NCI-H524 treated with DMSO at 0.1 percent for 48 hours (cell line): ENCODE data around the gene PDCD11.
"Not testable (repeated sequence)": the region's sequence is repeated elsewhere in the genome, so short reads cannot be mapped to it uniquely, and the experiment has no call there.

Source experiments
- DNase-seq: peaks from one replicate; lab custom pipeline; 2025; lab: John Stamatoyannopoulos, UW

The PDCD11 gene

DNA sequence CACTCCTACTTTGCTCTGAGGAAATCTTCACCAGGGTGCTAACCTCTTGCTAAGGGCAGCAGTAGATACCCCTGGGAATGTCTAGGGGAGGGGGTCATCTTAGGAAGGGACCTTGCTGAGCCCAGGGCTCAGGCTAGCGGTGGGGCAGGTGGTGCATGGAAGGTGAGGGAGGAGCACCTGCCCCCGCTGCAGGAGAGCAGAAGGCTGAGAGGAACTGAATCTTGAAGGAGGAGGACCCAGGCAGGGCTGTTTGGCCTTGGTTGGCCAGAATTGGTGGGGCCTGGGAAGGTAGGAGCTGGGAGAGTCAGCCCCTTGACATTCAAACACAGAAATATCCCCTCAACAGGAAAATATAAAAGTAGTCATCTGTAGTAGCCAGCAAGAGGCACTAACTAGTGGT, 75.6 kb downstream of the PDCD11 start:
- DNase-seq: no peak

DNA sequence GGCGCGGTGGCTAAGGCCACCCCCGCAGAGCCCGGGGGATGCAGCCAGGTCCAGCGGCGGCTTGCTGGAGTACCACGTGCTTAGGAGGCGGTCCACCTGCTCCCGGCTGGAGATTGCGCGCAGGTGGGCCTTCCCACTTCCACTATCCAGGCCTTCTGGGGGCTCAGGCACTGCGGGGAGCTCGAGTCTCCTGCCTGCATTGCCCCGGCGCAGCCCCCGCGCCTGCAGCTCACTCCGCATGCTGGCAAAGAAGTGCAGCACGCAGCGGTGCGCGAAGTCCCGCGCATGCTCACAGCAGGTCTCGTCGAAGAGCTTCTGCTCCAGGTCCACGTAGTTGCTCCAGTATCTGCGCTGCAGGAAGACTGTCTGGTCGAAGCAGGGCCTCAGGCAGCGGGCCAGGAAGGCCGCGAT, 76.8 kb downstream of the PDCD11 start:
- DNase-seq: no peak

DNA sequence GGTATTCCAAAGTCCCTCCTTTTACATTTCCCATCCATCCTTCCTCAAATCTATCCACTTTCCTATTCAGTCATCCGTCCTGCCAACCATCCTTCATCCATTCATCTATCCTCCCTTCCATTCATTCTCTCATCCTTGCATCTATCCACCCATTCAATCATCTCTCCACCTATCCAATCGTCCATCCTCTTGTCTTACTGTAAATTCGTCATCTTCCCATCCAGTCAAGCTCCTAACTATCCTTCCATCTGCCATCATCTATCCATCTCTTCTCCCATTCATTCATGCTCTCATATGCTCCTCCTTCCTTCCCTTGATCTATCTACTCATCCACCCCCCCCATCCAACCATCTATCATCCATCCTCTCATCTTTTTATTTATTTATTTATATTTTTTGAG, 77.7 kb downstream of the PDCD11 start:
- DNase-seq: no peak

DNA sequence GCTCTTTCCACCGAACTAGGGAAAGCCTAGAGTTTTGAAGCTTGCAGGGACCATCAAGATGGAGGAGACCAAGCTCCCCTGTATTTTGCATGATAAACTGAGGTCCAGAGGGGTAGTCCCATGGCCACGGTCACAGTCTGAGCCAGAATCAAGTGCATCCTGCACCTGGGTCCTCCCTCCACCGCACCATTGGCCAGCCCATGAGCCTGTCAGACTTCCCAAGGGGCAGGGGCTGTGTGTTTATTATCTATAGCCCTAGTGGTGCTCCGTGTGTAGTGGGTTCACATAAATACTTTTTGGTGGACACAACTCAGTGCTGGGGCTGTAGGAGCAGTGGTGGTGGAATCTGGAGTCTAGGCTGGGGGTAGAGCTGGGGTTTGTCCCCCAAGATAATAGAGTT, 79.0 kb downstream of the PDCD11 start:
- no peak for DNase-seq

DNA sequence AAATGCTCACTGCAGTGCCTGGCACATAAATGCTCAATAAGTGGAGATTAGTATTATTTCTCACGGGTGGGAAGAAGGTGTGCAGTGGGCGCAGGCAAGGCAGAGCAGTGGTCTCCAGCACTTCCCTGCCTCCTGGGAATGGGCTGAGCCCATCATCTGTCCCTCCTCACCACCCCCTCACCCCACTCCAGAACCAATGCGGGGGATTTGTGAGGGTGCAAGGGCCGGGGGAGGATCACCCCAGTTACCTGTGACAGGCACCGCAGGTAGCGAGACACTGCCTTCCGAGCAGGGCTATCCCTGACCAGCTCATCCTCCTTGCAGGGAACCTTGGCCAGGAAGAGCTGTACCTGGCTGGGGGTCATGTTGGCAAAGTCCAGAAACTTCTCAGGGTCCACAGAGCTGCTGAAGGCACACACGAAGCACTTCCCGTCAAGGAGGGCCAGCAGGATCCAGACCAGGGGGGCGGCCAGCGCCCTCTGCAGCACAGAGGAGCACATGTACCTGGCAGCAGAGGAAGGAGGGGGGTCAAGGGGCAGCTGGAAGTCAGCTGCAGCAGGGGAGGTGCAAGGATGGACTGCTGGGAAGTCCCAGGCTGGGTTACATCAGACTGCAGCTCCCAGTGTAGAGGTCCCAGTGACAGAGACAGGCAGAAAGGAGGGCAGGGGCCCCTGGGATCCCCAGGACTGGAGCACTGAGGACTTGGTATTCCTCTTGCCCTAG, 79.8 kb downstream of the PDCD11 start:
- no peak for DNase-seq

DNA sequence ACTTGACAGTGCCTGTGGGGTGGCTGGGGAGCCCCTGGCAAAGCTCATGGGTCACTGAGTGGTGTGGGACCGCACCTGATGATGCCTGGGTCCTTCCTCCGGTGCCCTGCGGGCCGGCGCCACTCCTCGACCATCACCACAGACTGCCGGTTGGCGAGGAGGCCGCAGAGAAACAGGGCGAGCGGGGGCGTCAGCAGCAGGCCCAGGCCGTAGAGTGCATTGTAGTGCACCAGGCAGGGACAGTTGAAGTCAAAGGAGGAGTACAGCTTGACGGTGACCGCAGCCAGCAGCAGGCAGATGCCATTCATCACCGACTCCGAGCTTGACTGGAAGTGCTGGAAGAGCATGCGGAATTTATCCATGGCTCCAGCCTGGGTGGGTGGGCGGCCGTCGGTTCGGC, 82.2 kb downstream of the PDCD11 start:
- DNase-seq: no peak

DNA sequence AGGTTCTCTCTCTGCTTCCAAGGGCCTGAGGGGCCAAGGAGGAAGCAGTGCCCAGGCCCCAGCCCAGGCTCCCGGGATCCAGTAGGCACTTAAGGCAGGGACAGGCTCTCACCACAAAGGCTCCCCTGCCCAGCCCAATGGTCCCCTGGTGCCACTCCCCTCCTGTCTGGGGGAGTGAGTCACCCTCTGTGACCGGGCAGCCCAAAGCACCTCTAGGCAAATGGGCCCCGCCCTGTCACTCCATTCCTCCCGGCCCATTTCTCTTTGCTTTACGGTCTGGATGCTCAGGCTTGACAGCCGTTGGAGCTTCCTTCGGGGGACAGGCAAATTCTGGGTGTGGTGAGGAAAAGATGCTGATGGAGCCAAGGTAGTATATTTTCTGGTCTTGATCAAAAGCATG, 82.7 kb downstream of the PDCD11 start, which contains the start of gene CALHM3:
TSS of gene CALHM3 (minus strand) at position 106 of the 400 bp plus-strand sequence. CDS start 208 bp downstream, outside the sequence.
- DNase-seq: no peak

DNA sequence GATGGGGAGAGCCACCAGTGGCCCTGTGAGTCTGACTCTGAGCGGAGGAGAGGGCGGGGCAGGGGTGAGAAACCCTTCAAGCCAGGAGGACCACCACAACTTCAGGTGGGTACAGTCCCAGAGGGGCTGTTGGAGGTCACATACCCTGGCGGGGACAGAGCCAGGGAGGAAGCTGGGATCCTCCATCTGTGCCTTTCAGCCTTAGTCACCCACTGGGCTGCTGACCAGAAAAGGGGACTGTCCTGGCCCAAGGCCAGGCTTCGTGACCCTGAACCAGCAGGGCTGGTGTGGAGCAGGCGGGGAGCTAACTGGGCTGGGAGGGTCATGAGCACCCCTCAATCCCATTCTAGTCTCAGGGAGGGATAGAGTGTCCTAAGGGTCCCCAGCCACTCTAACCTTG, 84.1 kb downstream of the PDCD11 start:
- DNase-seq: no peak

DNA sequence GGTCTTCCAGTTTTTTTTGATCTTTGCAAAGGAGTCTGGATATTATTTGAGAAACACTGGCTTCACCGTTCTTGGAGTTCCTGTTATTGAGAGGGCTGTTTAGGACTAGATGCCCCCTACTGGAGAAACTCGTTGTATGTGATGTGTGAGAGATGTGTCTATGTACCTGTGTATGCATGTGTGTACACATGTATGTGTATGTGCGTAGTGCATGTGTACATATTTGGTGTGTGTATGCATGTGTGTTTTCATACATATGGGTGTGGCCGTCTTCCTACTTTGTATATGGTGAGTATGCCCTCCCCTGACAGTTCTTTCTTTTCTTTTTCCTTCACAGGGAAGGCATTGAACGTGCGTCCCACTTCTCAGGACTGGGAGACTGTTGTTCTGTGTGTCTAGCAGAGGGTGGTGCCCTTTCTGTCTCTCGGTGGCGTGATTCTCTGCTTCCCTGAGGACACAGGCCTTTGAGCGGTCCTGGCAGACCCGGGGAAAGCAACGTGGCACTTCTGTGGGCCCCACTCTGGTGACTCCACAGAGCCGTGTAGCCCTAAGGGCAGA, 85.6 kb downstream of the PDCD11 start:
- no peak for DNase-seq

DNA sequence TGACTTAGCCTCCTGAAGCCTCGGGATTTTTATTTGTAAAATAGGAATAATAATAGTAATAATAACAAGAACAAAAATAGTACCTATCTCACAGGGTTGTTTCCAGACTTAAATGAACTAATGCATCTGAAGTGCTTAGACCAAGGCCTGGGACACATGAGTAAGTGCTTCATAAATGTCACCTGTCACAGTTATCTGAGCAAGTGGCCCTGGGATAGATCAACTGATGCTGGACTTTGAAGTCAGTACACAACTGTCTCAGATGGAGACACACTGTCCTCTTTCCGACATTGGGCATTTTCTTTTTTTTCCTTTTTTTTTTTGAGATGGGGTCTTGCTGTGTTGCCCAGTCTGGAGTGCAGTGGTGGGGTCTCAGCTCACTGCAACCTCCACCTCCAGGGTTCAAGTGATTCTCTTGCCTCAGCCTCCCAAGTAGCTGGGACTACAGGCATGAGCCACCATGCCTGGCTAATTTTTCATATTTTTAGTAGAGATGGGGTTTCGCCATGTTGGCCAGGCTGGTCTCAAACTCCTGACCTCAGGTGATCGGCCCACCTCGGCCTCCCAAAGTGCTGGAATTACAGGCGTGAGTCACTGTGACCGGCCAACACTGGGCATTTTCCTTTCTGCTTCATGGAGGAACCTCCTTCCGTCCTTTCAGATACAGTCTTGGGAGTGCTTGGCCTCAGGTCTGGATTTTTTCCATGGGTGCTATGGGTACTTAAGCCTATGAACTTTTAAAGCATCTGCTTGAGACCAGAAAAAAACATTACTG, 90.4 kb downstream of the PDCD11 start:
- DNase-seq: not testable (repeated sequence)

DNA sequence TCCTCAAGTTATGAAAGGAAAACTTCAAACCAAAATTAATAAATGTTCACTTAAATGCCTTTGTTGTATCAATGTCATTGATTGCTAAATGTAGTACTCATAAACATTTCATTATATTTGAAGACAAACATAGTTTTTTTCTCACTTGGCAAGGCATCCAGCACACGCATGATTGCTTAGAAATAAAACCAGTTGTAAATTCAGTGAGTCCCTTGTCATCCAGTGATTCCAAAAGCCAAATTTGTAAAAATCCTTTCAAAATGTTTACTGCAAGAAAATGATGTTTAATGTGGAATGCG, 90.9 kb downstream of the PDCD11 start:
- DNase-seq: no peak

DNA sequence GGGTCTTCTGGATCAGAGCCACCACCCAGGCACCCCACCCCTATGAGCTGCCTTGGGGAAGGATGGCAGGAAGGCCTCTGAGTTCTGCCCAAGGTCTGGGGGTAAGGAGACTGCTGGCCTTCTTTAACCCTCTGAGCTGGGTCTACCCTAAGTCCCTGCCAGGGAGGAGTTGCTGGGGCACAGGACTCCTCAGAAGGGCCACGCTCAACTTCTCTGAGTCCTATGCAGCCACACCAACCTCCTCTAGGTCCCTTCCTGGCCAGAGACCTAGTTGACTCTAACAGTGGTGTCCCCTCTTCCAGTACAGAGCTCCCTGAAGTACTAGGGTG, 94.5 kb downstream of the PDCD11 start:
- DNase-seq: no peak

DNA sequence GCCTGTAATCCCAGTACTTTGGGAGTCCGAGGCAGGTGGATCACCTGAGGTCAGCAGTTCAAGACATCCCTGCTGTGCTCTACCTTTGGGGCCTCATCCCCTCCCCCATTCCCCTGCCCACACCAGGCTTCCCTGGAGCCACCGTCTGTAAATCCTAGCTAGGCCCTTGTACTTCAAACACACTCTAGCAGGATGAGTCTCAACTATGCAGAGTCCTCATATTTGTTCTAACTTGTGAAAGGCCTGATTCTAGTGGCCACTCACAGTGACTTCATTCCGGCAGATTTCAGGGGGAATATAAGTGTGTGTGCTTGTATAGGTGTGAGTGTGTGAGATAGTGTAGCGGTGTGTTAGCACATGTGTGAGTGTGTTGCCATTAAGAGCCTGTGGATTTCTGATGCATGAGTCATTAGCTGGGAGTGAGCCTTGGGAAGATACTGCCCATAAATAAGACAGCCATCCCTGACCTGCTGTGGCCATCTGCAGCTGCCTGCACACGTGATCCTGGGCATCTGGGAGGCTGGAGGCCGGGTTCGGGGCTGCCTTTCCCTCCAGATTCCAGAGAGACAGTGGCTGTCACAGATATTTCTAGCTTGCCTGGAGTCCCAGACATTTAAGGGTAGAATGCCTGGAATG, 95.4 kb downstream of the PDCD11 start:
- no peak for DNase-seq

DNA sequence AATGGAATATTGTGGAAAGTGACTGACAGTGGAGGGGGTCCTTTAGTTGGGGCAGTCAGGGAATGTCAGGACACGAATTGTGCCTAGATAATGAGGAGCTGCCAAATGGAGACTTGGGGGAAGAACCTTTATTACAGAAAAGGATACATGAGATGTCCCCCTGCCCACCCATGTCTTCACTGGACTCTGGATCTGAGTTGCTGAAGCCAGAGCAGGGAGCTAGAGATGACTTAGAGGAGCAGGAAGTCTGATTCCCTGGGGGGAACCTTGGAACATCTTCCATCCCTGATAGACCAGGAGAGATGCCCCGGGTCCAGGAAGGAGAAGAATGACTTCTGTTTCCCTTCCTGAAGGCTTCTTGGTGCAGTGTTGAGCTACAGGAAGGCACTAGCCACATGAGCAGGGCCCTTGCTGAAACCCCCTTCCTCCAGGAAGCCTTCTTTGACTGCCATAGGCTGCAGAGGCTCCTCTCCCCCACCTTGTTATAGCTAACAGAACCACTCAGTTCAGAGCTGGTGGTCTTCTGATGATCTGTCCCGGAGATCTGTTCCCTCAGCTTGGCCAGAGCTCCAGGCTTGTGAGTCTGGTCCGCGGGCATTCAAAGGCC, 96.3 kb downstream of the PDCD11 start:
- no peak for DNase-seq

DNA sequence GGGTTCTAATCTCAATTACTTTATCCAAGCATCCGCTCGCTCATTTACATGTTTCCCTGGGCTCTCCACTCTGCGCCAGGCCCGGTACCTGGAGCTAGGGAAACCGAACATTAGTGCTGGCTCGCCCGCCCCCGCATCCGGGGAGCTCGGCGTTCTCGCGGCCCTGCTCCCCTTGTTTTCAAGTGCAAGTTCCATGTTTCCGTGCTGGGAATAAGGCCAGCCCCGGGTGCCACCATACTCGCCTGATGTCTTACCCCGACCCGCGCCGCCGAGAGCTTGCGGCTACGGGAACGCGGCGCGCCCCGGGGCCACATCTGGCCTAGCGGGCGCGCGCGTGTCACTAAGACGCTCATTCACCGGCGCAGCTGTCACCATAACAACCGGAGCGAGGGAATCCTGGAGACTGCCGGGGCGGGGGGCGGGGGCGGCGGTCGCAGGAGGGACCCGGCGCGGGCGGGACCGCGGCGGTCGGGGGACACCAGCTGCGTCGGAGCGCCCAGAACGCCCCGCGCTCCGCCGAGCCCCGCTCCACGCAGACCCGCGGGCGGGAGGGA, 97.0 kb downstream of the PDCD11 start, which contains the start of gene NEURL1:
TSS of gene NEURL1 (plus strand) at position 344 of the 554 bp plus-strand sequence. CDS start 683 bp downstream, outside the sequence.
- no peak for DNase-seq

DNA sequence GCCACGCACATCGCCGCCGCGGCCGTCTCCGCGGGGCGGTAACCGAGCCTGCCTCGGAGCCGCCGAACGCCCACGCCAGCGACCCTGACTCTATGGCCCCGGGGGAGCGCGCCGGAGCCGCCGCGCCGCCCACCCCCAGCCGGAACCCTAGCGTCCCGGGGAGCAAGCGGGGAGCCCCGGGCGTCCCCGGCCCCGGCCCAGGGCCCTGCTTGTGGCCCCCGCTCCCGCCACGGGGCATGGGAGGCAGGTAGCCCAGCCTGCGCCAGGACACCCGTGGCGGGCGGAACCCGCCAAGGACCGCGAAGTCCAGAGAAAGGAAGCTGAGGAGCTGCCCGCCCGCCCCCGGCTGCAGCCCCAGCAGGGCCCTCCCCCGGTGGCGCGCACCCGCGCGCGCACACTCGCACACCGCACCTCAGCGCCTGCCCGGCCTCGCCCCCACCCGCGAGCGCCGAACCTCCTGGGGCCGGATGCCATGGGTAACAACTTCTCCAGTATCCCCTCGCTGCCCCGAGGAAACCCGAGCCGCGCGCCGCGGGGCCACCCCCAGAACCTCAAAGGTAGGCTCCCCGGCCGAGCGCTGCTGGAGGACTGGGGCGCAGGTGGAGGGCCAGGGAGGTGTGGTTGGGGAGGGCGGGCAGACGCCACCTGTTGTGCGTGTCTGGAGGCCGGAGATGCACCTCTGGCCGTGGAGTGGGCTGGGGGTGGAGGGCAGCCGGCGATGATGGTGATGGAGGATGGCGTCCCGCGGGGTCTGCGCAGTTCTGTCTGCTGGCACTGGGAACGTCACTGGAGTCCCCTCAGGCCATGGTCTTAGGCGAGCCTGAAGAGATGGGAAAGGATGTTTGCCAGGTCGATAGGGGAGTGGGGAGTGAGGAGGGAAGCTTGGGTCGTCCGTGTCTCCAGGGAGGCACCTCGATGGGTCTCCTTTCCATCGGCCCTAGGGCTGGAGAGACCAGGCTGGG, 97.8 kb downstream of the PDCD11 start:
- DNase-seq: no peak

DNA sequence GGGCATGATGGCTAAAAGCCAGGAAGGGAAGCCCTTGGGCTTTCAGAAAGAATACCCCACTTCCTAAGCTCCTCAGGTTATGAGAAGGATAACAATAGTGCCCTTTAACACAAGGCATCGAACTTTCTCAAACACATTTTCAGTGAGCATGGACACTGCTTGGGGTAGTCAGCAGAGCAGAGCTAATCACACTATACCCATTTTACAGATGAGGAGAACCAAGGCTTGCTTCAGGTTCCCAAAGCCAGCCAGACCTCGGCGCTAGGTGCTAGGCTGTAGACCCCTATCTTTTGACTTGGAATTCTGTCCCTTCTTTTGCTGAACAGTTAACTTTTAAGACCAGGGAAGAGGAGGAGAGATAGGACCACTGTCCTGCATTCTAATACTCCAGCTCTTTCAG, 98.9 kb downstream of the PDCD11 start:
- DNase-seq: no peak
